ENCODE results near the gene ABHD17A.

The ABHD17A gene

GRCh38 chr19:1864480-1865171 lies 20.7 kb downstream of the ABHD17A start:
- DNase-seq (ENCODE audit: low read depth in 2 of 2) = peak in 1 of 2 donors; percentile 58

- peak; percentile 92 to 94 for DNase-seq (ENCODE audit: low read depth in 2 of 2)
Observed at GRCh38 chr19:1863638-1864479, 21.4 kb downstream of the ABHD17A start.

- DNase-seq (ENCODE audit: low read depth in 2 of 2) = no peak
Observed at GRCh38 chr19:1863328-1863637, 22.0 kb downstream of the ABHD17A start, which contains the start of gene KLF16. TSS of gene KLF16 (minus strand) at chr19:1863579. CDS start at chr19:1863497, 82 bp downstream.

- DNase-seq (ENCODE audit: low read depth in 2 of 2) = peak in 1 of 2 donors; percentile 47
Observed at GRCh38 chr19:1862424-1863327, 22.6 kb downstream of the ABHD17A start.

GRCh38 chr19:1862068-1862423 lies 23.2 kb downstream of the ABHD17A start:
- no peak for DNase-seq (ENCODE audit: low read depth in 2 of 2)

GRCh38 chr19:1861599-1862031 lies 23.7 kb downstream of the ABHD17A start:
- no peak for DNase-seq (ENCODE audit: low read depth in 2 of 2)

- no peak for DNase-seq (ENCODE audit: low read depth in 2 of 2)
Observed at GRCh38 chr19:1860821-1861598, 24.3 kb downstream of the ABHD17A start.

- peak in 1 of 2 donors; percentile 60 for DNase-seq (ENCODE audit: low read depth in 2 of 2)
Observed at GRCh38 chr19:1860042-1860775, 25.1 kb downstream of the ABHD17A start.

- no peak for DNase-seq (ENCODE audit: low read depth in 2 of 2)
Observed at GRCh38 chr19:1859331-1859781, 25.9 kb downstream of the ABHD17A start.

GRCh38 chr19:1858412-1859081 lies 26.7 kb downstream of the ABHD17A start:
- no peak for DNase-seq (ENCODE audit: low read depth in 2 of 2)

GRCh38 chr19:1857648-1858326 lies 27.5 kb downstream of the ABHD17A start:
- DNase-seq (ENCODE audit: low read depth in 2 of 2) = no peak

- peak in 1 of 2 donors; percentile 49 for DNase-seq (ENCODE audit: low read depth in 2 of 2)
Observed at GRCh38 chr19:1856698-1857603, 28.3 kb downstream of the ABHD17A start.

- DNase-seq (ENCODE audit: low read depth in 2 of 2) = no peak
Observed at GRCh38 chr19:1856345-1856697, 29.0 kb downstream of the ABHD17A start.

- no peak for DNase-seq (ENCODE audit: low read depth in 2 of 2)
Observed at GRCh38 chr19:1855828-1856255, 29.5 kb downstream of the ABHD17A start.

GRCh38 chr19:1855040-1855827 lies 30.1 kb downstream of the ABHD17A start:
- peak; percentile 83 to 84 for DNase-seq (ENCODE audit: low read depth in 2 of 2)

GRCh38 chr19:1854542-1855039 lies 30.7 kb downstream of the ABHD17A start:
- no peak for DNase-seq (ENCODE audit: low read depth in 2 of 2)

GRCh38 chr19:1854039-1854541 lies 31.2 kb downstream of the ABHD17A start:
- DNase-seq (ENCODE audit: low read depth in 2 of 2) = no peak
